GM21360 (cell line): ENCODE data around the gene PSMG3.

Experiments
- ATAC-seq: cut with Tn5 transposase; IDR thresholded peaks from one replicate; pipeline ENCODE4 v1.9.1; 2021; ENCODE audit warnings: mild to moderate bottlenecking, moderate library complexity; ENCODE audit not compliant: unreplicated experiment

The PSMG3 gene

GRCh38 chr7:1546909-1547776 lies 22.7 kb downstream of the PSMG3 start:
- ATAC-seq, result no peak

- no peak for ATAC-seq
These were observed 23.4 kb downstream of the PSMG3 start for GRCh38 chr7:1546274-1546908.

GRCh38 chr7:1545417-1546246 lies 24.2 kb downstream of the PSMG3 start:
- no peak for ATAC-seq

GRCh38 chr7:1544896-1545416 lies 24.9 kb downstream of the PSMG3 start:
- no peak for ATAC-seq

DNA sequence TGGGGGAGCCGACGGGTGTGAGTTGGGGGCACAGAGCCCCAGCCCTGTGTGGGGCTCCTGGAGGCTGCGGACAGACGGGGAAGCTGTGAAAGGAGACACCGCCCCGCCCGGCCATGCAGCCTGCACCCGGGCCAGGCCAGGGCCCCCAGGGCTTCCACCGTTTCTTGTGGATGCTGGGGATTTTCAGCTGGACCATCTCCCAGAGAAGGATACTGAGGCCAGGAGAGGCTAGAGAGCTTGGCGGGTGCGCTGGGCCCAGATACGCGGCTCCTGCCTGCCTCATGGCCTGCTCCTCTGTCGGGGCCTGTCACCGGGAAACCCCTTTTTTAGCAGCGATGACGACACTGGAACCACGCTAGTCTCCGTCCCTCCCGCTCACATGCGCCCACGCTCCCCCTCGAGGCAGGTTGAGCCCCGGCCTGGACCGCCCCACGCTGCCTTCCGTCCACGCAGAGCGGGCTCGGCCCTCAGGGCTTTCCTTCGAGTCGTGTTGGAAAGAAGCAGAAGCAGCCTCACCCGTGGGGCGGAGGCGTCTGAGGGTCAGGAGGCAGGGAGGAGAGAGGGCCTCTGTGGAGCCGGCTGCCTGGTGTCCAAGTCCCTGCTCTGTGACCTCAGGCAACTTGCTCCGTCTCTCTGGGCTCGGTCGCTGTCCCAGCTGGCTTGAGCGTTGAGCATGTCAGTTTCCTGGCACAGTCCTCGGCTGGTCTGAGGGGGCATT lies 25.5 kb downstream of the PSMG3 start:
- no peak for ATAC-seq

GRCh38 chr7:1543826-1544177 lies 26.0 kb downstream of the PSMG3 start:
- no peak for ATAC-seq

DNA sequence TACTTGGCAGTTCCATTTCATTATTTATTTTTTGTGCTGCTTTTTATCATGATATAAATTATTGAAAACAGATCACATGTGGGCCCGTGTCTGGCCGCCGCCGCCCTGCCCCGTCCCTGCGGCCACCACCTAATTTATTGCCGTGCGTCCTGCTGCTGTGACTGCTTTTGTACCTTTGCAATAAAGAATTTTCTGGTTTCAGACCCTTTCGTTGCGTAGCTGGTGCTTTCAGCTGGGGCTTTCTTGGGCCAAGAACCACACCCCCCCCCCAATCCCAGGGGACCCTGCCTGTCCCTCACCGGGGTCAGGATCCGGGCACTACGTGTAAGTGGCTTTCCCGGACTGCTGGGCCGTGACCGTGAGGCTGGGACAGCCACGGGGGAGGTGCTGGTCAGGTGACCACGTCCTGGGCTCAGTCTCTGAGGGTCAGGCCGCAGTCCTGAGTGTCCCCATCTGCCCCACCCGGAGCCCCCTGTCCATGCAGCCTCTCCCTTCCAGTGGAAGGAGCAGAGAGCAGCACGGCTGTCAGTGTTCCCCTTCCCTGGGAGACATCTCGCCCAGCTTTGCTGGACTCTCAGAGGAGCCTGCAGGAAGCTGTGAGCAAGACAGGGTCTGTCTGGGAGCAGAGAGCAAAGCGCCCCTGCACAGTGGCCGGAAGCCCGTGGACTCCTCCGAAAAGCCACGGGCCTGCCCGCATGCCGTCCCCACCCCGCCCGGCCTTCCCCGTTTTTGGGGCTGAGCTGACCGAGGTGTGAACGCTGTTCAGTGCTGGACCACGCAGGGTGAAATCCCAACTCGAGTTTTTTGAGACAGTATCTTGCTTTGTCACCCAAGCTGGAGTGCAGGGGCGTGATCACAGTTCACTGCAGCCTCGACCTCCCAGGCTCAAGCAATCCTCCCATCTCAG lies 26.7 kb downstream of the PSMG3 start:
- ATAC-seq, result no peak

DNA sequence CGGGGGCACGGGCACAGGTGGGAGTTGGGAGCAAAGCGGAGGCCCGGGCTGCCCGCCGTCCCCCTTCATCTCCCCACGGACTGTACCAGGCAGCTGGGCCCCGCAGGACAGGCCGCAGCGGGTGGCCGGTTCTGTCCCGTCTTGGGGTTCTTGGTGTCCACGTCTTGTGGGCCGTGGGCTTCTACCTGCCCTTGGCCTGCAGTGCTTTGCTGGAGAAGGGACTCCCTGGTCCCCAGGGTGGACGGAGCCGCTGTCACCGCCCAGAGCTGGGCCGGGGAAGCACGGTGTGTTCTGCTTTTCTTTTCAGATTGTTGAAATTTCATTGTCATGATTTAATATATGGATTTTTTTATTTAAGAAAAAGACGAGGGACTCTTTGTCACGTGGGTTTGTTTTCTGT lies 27.5 kb downstream of the PSMG3 start:
- no peak for ATAC-seq

DNA sequence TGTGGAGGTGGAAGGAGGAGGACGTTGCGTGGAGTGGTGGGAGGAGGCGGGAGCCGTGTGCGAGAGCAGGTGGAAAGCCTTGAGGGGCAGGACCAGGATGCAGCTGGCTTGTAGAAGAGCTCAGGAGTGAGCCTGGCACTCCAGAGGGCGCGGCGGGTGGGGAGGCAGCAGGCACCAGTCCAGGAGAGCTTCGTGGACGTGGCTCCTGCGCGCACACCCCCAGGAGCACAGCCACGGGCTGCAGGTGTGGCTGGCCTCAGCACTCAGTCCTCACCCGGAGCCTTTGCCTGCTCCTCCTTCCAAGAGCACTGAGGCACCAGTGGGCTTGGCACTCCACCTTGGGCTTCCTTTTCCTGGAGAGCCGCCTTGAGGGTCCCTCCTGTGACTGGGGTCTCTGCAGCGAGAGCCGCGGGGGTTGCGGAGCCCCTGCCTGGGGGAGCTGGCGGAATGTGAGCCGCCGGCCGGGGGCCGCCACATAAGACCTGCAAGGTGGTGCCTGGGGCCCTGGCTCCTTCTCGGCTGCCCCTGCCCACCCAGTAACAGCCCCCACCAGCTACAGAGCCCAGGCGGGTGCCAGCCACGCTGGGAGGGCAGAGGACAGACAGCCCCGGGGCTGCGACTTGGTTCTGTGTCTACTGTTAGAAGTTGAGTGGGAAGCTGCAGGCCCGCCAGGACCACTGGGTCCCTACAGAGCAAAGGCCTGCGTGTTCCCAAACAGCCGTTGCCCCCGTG lies 28.2 kb downstream of the PSMG3 start:
- no peak for ATAC-seq

DNA sequence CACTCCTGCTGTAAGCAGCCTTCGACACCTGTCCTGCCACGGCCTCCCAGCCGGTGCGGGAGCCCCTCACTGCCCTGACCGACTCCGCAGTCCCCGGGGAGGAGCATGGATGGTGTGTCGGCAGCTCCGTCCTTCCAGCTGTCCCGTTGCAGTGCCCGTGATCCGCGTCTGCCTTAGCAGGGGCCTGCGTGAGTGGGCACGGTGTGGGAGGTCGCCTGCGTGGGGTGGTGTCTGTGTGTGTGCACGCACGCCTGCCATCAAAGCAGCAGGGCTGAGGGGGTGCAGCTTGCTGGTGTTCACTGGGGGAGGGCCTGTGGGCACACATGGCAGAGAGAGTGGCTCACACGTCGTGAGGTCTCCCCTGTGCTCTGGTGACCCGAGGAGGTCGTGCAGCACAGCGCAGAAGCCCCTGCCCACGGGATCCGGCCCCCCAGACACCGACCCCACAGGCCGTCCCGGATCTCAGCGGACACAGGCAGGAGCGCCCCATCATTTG lies 29.0 kb downstream of the PSMG3 start:
- ATAC-seq, result no peak

DNA sequence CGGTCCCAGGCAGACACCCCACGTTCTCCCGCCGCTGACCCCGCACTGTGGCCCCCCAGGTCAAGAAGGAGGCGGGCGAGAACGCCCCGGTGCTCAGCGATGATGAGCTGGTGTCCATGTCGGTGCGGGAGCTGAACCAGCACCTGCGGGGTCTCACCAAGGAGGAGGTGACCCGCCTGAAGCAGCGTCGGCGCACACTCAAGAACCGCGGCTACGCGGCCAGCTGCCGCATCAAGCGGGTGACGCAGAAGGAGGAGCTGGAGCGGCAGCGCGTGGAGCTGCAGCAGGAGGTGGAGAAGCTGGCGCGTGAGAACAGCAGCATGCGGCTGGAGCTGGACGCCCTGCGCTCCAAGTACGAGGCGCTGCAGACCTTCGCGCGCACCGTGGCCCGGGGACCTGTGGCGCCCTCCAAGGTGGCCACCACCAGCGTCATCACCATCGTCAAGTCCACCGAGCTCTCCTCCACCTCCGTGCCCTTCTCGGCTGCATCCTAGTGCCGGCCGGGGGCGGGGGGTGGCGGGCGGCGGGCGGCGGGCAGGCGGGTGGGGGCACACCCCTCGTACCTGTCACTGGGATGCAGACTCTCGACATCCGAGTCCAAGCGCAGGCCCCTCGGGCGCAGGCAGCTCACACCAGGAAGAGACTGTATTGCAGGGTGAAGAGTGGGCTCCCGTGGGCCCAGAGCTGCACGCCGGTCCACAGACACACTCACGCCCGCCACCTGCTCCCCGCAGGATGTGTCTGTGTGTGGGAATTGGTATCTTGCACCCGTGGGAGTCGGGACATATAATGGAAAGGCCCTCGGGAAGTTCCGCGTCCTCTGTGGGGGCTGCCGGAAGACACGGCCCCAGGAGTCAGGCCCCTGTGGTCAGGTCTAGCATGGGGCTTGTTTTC lies 29.7 kb downstream of the PSMG3 start:
- ATAC-seq, result no peak

GRCh38 chr7:1539181-1539881 lies 30.5 kb downstream of the PSMG3 start:
- ATAC-seq, result no peak

- no peak for ATAC-seq
These were observed 31.2 kb downstream of the PSMG3 start for GRCh38 chr7:1538544-1539180.

GRCh38 chr7:1537535-1538412 lies 32.1 kb downstream of the PSMG3 start:
- no peak for ATAC-seq

GRCh38 chr7:1536743-1537534 lies 32.9 kb downstream of the PSMG3 start:
- ATAC-seq, result no peak
